SKM-1 treated with dmso at 0.1 percent for 144 hours (cell line): ENCODE results near the gene HDLBP.

Experiments
- DNase-seq: peaks from one replicate; lab custom pipeline; 2025; ENCODE audit not compliant: unreplicated experiment; lab: John Stamatoyannopoulos, UW

HDLBP gene

DNA sequence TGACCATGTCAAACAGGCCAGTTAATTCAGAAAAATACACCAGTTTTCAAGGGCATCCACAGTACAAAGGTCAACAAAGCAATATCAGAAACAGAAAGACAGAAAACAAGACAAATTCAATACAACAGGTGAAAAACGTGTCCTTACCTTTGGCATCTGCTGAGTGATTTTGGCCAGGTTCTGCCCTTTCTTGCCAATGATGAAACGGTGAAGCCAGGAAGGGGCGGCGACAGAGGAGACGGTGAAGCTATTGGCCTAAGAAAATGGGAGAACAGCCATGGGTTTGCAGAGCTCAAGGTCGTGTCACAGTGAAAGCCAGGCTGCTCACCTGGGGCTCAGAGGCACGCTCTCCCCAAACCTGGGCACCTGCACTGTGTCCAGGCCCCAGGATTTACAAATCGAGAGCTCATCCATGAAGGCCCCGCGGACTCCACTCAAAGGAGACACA lies 60.5 kb downstream of the HDLBP start:
- no peak for DNase-seq

DNA sequence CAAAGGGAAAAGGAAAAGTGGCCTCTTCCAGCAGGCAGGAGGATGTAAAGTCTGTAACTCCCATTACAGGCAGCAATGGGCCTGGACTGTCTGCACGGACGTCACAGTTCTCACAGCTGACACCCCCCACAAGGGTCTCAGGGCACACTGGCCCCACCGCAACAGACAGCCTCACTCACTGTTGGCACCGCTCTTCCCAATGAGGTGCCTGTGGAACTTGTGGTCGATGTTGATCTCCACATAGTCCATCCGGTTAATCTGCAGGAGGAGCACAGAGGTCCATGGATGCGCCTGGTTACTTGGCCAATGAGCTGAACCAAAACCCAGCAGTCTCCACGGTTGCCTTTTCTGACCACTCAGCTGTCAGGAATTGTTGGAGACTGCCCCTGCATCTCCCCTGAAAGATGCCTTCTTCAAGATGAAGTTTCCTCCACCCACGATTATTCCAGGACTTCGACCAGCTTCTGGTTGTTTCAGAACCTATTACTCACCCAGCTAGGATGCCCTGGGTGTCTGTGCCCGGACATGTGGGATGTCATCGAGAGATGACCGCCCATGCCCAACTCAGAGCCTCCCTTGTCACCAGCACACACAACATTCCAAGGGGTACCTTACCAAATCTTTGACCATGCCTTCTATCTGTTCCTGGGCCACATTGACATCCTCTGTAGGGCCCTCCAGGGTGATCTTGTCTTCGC lies 62.5 kb downstream of the HDLBP start:
- DNase-seq = no peak

DNA sequence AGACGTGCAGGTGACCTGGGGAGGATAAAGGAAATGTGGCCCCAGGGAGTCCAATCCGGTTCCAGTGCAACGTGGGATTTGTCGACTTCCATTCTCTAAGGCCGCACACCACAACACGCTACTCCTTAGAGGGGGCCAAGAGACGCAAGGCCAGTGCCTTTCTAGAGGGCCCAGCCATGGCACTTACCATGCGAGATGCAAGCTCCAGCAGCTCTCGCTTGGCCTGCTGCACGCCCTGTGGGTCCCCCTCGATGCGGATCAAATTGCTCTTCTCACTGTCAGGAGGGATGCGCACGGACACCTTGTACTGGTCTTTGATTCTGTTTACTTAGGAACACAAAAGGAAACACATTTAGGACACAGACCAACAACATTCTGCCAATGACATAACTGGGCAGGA lies 65.8 kb downstream of the HDLBP start:
- no peak for DNase-seq

DNA sequence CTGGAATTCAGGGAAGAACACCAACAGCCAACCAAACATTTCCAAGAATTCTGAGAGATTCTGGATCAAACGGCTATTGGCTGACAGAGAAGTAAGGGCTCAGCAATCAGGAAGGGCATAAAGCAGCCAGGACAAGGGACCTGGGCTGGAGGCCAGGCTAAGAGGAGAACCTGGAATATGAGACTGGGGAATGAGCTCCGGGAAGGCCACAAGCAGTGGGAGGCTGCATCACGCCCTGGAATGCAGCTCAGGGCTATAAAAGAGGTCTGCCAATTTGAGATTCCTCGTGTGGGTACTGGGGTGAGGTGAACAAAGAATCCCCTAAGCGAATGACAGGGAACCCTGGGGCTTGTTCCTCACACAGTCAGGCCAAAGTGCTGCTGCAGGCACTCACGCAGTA lies 66.6 kb downstream of the HDLBP start:
- no peak for DNase-seq

DNA sequence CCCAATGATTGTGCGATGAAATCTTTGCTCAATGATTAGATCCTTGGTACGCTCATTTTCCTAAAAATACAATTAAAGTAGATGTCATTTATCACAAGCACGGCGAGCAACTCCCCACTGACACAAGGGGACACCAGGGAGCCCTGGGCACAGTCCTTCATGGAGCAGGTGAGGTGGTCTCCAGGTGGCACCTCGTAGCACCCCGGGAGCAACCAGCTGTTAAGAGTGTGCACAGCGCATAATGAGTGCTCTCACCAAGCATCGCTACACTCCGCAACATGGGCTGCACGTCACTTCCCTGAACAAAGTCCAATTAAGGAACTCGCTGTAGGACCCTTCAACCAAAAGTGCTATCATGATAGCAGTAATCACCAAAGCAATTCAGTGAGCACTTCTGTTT lies 67.2 kb downstream of the HDLBP start:
- no peak for DNase-seq

DNA sequence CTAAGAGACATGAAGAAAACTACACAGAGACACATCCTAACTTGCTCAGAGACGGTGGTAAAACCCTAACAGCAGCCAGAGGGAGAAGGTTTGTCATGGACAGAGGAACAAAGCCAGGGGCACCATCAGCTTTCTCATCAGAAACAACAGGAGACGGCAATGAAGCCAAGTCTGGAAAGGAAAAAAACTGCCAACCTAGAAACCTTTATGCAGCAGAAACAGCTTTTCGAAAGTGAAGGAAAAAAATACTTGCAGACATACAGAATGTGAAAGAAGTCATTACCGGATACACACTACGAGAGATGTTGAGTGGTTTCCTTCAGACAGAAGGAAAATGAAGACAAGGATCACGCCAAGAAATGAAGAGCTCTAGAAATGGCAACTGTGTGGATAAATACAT lies 71.1 kb downstream of the HDLBP start:
- DNase-seq = no peak

DNA sequence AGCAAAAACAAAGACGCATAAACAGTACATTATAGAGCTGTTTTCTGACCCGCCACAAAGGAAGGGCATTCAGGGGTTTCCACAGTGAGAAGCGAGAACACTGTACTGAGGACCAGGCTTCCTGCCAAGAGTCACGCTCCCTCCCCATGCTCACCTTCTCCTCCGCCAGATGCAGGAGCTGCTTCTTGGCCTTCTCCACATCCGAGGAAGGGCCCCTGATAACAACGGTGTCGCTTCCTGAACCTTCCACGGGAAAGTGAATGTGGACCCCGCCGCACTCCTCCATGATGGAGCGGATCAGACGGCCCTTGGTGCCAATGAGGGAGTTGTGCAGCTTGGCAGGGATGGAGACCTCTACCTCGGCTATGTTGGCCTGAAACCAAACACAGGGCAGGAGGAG lies 73.2 kb downstream of the HDLBP start:
- no peak for DNase-seq

DNA sequence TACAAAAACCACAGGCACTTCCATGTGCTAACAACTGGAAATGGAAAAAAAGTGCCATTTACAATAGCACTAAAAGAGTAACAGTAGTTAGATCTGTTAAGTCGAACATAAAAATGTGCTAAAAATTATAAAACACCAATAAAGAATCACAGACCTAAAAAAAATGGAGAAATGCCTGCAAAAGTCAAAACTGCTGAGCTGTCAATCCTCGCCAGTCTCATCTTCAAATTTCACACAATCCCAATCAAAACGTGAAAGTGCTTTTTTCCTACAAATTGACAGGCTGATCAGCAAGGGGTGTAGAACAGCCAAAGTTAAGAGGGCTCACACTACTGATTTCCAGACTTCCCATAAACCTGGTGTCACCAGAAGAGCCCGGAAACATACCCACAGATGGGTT lies 73.8 kb downstream of the HDLBP start:
- DNase-seq = no peak

DNA sequence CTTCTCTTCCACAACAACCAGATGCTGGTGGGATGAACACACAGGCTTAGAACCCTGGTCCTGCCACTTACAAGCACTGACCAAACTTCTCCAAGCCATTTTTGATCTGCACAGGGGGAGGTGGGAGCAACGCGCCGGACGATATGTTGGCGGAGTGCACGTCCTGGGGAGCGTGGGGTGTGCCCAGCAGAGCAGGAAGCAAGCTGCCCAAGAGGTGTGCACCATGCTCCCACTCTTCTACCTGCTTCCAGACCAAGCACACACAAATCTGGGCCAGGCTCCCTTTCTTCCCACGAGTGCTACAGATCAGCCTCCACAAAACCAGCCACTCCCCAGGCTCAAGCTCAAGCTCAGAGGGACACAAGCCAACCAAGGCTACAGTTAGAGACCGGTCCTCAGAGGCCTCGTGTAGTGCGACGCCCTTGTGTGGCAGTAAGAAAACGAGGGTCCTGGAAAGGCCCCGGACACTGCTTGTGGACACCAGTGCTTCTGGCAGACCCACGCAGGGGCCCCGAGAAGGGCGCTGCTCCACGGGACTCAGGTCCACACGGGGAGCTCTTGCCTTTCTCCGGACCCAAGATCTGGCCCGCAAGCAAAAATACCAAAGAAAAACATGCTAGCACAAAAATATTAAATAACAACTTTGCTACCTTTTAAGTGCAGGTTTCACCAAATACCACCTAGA lies 75.0 kb downstream of the HDLBP start:
- DNase-seq = no peak

DNA sequence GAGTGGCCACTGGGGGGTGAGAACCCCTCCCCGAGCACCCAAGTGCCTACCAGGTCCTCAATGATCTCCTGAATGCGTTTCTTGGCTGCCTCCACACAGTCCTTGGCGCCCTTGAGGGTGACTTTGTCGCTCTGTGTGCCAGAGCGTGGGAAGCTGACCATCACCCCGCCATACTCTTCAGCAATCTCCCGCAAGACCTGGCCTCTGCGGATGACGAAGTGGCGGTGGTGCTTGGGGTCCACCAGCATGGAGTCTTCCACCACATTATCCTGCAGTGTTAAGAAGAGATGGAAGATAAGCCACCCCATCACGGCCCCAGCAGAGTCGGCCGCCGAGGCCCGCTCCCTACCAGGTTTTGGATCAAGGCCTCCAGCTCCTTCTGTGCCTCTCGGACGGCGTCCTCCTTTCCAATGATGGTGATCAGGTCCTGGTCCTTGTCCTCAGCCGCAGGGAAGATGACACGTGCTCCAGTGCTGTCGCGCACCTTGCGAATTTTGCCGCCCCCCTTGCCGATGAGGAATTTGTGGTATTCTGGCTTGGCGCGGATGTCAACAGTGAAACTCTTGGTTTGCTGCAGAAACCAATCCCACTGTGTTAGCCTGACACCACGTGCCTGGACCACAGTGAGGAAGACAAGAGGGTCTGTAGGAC lies 75.8 kb downstream of the HDLBP start:
- no peak for DNase-seq

DNA sequence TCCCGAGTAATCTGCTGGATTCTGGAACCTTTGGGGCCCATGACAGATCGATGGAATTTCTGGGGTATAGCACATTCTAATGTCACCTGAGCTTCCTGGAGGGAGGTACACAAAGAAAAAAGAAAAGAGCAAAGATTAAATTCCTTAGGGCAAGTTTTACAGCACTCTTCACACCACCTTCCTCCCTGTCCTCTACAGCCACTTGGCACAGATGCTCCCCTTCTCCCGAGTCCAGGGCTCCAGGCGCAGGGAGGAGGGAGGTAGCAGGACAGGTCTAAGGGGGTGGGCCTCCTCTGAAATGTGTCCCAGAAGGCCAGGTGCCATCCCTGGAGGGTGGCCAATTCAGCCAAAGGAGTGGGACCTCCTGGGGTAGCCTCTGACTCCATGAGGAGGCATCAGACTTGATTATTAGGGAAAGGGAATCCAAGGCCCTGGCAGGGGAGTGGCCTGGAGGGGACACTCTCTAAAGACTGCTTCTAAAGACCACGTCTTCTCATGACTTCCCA lies 76.7 kb downstream of the HDLBP start:
- no peak for DNase-seq

DNA sequence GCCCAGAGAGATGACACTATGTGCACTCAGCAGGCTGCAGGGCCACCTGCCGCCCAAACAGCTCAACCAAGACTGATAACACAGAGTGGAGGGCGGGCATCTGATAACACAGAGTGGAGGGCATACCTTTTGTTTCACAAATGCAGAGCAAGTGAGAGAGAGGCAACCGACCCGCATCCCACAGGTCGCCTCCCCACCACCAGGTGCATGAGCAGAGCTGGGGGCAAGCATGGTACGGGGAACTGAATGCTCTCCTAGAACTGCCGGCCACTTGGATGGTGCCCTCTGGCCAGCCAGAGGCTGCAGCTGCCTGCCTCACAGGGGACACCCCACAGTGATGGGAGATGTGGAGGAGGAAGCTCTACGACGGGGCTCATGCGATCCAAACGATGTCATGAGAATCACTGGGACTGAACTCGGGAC lies 77.5 kb downstream of the HDLBP start:
- DNase-seq = no peak

DNA sequence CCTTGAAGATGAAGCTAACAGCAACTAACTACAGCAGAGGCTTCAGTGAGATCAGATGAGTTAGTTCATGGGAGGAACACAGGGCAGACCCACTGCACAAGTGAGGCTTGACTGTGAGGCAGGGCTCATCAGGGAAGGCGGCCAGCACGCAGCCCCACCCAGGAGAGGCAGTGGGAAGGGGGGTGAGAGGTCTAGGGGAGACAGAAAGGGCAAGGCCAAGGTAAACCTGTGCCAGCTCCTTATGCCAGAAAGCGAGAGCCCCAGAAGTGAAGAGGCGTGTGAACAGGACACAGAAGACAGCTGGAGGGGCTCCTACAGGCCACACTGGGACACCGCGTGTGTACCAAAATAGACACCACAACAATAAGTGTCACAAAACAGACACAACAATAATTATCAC lies 78.4 kb downstream of the HDLBP start:
- DNase-seq = no peak

DNA sequence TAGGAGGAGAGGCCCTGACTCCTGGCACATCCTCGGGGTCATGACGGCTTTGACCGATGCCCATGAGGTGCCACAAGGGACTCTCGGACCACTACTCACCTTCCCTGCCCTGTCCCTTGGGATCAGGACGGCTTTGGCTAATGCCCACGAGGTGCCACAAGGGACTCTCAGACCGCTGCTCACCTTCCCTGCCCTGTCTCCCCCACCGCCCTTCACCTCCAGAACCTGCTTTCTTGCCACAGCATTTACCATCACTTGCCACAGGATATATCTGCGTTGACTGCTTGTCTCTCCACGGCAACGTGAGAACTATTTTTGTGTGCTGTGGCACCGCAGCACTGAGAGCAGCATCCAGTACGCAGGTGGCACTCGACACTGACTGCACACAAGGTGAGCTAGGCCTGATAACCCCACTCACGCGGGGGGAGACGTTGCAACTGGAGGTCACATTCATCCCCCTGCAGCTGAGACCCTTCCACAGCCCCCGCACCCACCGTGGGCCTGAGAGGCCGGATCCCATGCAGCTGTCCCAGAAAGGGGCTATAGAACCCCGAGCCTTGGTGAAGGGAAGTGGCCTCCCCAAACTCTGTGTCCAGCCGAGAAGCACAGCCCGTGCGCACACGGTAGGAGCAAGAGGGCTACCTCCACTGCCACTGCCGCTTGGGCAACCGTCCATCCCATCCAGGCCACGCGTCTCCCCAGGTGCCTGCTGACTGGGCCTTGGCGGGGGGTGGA lies 79.4 kb downstream of the HDLBP start:
- no peak for DNase-seq

DNA sequence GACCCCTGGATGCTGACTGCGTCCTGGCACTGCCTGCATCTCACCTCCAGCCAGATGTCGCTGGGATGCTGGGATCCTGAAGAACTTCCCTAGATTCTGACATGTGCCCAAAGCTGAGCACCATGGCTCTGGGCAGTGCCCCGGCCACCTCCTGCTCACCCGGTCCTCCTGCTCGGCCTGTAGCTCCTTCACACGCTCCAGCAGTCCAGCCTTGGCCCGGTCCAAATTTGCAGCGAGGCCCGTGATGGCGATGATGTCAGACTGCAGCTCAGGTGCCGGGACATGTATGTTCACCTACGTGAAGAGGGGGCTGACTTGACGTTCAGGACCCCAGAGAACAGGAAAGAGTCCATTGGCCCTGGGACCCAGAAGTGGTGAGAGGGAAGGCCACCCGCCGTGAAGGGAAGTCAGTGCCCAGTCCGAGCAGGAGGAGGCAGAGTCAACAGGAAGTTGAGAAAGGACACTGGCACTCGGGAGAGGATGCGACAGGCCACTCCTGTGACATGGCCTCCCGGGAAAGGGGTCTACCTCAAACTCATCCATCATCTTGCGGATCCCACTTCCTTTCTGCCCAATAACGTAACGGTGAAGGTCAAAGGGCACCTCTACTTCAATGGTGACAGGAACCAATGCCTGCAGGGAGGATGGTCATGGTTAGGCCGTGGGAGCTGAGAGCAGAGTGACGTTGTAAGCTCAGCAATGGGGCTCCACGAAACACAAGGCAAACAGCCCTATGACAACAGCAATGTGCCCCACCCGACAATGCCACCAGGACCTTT lies 80.3 kb downstream of the HDLBP start:
- DNase-seq = no peak

DNA sequence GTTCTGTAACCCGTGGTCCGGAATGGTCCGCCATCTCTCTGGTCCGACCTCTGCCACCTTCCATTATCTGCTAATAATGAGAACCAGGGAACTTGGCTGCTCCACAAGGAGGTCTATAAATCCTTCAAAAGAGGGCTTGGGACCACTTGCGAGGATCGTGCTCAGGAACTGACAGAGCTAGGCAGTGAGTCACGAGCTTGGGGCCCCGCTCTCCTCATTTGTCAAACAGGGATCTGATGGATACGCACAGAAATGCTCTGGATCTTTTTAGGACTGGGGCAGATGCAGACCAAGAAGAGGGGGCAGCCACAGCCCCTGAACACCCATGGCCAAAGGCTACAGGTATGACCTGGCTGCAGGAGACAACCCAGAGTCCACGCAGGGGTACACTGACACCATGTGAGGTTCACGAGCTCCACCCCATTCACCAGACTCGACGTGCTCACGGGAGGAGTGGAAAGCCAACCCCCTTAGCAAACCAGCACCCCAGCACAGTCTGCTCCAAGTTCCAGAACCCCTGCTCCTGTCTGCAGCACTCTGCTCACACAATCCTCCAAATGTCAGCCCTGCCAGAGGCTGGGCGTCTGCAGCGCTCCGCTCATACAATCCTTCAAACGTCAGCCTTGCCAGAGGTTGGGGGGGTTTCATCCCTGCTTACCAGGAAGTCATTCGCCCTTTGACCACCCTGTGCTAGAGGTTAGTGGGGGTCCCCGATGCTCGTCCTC lies 81.2 kb downstream of the HDLBP start:
- no peak for DNase-seq

DNA sequence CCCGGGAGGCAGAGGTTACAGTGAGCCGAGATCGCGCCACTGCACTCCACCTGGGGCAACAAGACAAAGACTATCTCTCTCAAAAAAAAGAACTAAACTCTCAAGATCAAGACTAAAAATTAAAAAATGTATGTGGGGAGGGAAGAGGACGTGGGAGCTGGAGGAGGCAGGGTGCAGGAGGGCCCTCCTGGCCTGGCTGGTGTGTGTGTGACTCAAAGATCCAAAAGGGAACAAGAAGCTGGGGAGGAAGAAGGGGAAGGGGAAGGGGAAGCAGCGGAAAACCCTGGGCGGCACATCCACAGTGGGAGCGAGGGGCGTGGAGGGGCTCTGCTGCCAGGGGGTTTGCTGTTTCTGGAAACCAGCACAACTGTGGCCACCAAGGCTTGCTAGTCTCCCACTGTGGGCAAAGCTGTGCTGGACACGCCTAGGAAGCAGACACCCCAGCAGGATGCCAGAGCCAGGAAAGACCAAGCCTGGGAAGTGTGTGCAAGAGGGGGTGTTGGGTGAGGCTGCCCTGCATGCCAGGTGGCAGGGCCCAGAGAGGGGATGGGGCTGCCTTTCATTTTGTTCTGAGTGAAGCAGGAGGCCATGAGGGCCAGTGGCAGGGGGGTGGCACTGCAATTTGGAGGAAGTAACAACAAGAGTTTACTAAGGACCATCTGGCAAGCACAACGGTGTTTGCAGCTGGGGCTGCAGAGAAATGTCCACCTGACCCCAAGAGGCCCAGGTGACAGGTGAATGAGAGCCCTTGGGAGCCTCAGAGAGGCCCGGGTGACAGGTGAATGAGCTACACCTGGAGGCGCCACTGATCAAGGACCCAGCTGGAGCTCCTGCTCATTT lies 82.5 kb downstream of the HDLBP start:
- DNase-seq = no peak

DNA sequence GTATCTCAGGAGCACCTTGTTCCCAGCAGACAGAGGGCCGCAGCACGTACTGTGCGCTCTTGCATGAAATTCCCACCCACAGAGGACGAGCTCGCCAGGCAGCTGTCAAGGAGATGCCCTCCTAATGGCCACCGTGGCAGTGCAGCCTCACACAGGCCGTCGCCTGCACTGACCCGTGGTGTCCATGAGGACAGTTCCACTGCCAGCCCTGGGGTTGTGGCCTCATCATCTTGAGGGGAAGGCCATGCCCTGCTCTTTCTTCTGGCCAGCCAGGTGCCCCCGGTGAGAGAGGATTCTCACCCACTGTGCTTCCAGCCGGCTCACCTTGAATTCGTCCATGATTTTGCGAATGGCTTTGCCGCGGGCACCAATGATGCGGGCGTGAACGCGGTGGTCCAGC lies 85.0 kb downstream of the HDLBP start:
- DNase-seq = no peak
